Limb (tissue), 2 donors: ENCODE data around the gene CYP17A1.
A peak's percentile ranks its signal among the peaks of the same experiment; 100 is the strongest.
"Not testable (repeated sequence)": the region's sequence is repeated elsewhere in the genome, so short reads cannot be mapped to it uniquely, and the experiment has no call there.

Source experiments
- DNase-seq, 2 donors: peaks; one replicate each; pipeline ENCODE4 v3.0.0-alpha.2; 2016; ENCODE audit errors: extremely low spot score in 2 of 2

The CYP17A1 gene, protein sequence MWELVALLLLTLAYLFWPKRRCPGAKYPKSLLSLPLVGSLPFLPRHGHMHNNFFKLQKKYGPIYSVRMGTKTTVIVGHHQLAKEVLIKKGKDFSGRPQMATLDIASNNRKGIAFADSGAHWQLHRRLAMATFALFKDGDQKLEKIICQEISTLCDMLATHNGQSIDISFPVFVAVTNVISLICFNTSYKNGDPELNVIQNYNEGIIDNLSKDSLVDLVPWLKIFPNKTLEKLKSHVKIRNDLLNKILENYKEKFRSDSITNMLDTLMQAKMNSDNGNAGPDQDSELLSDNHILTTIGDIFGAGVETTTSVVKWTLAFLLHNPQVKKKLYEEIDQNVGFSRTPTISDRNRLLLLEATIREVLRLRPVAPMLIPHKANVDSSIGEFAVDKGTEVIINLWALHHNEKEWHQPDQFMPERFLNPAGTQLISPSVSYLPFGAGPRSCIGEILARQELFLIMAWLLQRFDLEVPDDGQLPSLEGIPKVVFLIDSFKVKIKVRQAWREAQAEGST

DNA sequence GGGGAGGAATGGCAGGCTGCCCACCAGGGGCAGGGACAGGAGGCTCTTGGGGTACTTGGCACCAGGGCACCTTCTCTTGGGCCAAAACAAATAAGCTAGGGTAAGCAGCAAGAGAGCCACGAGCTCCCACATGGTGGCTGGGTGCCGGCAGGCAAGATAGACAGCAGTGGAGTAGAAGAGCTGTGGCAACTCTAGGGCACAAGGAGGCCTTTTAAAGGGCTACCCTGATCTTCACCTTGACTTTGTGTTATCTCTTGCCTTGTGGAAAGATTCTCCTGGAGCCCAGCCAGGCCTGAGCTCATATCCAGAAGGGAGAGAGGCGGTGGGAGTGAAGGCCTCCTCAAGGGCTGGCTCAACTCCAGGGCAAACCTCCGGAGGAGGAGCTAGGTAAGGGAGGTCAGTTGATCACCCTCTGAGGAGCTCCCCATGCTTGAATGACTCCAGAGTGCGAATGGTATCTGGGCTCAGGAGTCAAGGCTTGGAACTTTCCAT is at the start of gene CYP17A1:
CYP17A1 (minus strand) TSS at position 184 of the 492 bp plus-strand sequence; CDS start at position 132, 52 bp downstream.
- no peak for DNase-seq

DNA sequence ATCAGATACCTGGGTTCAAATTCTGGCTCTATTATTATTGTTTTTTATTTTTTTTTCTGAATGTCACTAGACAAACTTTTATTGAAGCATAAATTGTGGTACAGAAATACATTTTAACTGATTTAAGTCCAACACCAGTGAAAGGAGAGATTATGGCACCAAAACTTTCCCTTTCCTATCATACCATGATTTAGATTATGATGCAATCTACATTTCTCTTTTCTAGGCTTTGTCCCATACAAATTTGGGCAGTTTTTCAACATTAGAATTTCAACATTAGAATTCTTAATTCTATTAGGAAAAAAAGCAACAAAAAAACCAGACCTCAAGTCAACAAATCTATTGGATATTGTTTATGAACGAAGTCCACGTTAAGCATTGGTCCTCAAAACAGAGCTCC is 43.0 kb upstream of the CYP17A1 start:
- DNase-seq: no peak

DNA sequence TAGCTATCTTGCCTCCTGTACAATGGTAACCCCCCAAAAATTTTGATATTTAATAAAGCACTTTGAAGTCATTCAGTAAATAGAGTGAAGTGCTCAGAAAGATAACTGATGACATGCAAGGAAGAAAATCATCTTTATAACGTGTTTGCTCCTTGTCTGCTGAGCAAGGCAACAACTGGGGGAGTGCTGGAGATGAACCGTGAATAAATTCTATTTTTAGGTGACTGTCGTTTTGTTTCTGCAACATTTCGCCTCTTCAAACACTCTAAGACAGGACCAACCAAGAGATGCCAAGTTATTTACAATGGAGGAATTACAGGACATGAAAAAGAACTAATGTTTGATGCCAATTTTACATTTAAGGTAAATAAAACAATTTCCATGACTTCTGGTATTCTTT is 41.4 kb upstream of the CYP17A1 start:
- DNase-seq: no peak

DNA sequence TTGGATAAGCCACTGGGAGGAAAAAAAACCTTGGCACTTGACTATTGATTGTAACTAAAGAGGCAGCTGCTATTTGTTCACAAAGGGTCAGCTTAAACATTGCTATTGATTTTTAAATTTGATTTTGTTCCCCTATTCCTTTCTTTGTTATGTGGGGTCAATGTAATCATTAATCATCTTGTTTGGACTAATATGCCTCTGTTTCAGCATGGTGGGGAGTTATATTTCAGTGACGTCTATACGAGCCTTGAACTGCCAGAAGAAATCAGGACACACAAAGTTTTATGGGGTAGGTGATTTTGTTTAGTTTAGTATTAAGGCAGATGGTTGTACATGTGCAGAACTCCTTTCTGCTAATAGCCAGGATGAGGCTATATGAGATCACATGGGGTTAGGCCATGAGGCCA is 39.5 kb upstream of the CYP17A1 start:
- no peak for DNase-seq

DNA sequence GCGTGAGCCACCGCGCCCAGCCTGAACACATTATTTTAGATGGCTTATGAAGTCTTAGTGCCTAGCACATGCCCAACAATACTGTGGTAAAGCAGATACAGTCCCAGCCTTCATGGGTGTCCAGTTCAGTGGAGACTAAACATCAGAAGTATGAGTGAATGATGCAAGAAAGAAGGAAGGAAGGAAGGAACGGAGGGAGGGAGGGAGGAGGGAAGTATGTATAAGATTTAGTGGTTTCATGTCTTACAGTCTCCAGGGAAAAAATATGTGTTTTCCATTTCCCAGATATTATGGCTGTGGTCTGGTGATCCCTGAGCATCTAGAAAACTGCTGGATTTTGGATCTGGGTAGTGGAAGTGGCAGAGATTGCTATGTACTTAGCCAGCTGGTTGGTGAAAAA is 35.0 kb upstream of the CYP17A1 start:
- DNase-seq: no peak

DNA sequence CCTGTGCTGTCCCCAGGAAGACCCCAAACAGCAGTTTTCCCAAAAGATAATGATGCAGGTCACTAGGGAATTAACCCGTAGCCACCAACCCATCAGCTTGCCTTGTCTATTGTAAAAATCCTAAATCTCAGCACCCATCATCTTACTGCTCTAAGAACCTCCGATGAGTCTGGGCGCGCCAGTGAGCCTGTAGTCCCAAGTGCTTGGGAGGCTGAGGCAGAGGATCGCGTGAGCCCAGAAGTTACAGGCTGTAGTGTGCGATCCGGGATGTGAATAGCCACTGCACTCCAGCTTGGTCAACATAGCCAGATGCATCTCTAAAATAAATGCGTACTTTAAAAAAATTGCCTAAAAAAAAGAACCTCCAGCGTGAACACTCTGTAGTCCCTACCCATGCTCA is 33.0 kb upstream of the CYP17A1 start:
- no peak for DNase-seq

DNA sequence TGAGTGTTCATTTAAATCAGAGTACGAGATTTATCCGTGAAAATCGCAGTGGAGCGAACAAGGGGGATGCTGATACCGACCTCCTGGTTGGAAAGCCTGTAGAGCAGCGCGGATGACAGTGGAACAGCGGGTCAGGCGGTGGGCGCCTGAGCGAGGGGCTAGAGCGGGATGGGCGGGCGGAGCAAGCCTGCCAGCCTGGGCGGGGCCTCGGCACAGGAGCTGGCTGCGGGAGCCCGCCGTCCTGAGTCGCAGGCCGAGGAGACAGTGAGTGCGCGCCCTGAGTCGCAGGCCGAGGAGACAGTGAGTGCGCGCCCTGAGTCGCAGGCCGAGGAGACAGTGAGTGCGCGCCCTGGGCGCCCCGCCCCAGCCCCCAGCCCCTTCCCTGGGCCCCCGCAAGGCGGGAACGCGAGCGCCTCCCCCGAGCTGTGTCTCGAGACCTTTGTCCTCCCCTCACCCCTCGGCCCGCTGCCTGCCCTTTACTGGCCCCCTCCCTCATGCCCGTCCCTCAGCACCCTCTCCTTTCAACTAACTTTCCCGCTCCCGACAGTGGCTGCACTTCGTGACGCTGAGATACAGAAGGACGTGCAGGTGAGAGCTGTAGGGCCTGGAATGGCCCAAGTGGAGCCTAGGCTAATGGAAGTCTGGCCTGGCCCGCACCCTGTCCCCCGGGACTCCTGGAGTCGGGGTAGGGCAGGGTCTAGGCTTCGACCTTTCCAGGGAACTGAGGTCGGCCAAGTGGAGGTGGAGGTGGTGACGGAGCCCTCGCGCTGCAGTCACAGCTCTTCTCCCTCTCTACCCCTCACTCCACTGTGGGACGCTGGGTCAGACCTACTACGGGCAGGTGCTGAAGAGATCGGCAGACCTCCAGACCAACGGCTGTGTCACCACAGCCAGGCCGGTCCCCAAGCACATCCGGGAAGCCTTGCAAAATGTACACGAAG is 32.3 kb upstream of the CYP17A1 start, which contains the start of gene AS3MT:
AS3MT (plus strand) TSS at position 213 of the 941 bp plus-strand sequence; CDS start at position 336, 123 bp downstream.
- DNase-seq: peak; percentile 65 to 80

DNA sequence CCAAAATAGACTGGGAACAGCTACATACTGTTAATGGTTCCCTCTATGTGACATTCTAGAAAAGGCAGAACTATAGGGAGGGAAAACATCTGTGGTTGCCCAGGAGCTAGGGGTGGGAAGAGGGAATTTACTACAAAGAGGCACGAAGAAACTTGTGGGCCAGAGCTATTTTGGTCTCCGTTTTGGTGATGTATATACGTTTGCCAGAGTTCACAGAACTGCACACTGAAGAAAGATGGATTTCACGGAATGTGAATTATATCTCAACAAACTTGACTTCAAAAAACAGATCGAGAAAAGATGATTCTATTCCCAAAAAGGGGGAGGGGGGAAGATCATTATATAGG is 31.7 kb upstream of the CYP17A1 start:
- peak in 1 of 2 donors; percentile 43 for DNase-seq

DNA sequence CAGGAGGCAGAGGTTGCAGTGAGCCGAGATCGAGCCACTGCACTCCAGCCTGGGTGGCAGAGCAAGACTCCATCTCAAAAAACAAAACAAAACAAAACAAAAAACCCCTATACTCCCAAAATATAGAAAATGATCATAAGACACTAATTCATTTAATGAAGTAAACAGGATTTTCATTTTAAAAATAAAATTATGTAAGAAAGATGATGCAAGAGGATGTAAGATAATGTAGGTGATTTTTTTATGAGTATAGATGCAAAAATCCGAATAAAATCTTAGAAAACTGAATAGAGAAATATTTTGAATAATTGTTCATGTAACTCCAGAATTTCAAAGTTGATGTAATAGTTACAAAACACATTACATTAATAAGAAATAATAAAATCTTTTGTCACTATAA is 28.4 kb upstream of the CYP17A1 start:
- no peak for DNase-seq

DNA sequence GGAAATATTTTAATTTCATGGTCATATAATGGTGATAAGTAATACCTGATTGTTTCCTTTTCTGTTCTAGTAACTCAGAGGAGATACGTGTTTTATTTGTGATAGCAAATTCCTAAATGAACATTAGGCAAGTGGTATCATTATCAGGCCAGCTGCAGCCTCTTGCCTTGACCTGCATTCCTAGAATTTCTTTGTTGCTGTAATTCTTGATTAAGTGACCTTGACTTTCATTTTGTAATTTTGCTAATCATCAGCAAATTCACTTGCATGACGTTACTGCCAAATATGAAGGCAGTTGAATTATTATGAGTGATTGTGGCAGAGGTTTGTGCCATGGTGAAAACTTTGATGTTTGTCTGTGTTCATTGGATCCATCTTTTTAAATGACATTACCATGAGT is 26.4 kb upstream of the CYP17A1 start:
- no peak for DNase-seq

DNA sequence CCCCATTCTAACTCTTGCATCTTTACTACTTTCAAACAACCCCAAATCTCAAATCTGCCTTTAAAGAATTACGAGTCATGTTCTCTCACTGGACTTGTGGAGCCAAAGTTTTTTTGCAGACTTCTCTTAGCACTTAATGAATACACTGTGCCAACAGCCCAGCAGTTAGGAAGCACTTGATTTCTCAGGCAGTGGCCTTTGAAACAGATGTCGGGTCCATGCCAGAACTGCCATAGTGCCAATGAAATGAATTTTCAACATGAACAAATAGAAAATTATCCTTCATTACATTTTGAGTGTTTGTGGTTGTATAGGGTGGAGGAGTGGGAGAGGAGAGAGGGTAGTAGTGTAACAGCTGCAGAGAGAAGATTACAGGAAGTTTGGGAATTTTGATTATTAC is 22.7 kb upstream of the CYP17A1 start:
- no peak for DNase-seq

DNA sequence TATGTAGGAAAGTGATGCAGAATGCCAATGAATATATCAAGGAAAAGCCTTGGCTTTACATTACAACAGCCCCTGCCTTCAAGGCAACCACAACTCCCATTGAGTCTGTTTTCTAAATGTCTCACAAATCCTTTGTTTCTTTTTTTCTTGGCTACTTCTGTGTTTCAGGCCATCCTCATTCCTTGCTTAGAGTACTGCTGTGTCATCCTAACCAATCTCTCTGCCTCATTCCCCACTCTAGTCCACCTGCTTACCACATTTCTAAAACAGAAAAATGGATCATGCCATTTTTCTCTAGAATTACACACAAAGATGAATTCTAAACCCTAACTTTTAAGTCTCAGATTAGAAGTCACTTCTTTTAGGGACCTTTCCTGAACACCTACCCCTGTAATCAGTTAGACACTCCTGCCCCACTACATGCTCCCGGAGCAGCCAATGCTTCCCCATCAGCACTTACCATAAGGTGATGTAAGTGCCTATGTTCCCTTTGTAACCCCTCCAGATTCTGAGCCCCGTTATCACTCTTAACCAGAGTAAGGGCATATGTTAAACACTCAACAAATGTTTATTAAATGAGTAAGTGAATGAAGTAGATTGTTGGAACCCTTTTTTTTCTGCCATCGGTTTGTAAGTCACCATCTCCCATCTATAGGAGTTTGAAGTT is 19.7 kb upstream of the CYP17A1 start:
- no peak for DNase-seq

DNA sequence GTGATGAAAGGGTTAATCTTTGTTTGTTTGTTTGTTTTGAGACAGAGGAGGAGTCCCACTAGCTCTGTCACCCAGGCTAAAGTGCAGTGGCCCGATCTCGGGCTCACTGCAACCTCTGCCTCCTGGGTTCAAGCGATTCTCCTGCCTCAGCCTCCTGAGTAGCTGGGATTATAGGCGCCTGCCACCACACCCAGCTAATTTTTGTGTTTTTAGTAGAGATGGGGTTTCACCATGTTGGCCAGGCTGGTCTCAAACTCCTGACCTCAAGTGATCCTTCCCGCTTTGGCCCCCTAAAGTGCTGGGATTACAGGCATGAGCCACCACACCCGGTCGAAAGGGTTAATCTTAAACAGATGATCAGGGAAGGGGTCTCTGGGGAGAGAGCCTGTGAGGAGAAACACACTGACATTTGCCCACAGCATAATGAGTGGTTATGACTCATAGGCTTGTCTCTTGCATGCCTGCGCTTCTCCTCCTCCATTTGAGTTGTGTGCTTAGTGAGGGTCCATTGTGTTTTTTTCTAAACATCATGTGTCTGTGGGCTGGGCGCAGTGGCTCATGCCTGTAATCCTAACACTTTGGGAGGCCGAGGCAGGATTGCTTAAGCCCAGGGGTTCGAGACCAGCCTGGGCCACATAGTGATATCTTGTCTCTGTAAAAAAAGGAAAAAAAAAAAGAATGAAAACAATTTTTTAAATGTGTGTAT is 18.7 kb upstream of the CYP17A1 start:
- not testable (repeated sequence) for DNase-seq

DNA sequence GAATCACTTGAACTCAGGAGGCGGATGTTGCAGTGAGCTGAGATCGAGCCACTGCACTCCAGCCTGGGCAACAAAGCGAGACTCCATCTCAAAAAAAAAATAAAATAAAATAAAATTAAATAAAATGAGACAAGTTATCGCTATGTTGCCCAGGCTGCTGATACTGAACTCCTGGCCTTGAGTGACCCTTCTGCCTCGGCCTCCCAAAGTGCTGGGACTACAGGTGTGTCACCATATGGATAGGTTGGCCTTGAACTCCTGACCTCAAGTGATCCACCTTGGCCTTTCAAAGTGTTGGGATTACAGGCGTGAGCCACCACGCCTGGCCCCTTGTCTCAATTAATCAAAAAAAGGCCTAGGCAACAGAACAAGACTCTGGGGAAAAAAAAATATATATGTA is 16.0 kb upstream of the CYP17A1 start:
- DNase-seq: not testable (repeated sequence)

DNA sequence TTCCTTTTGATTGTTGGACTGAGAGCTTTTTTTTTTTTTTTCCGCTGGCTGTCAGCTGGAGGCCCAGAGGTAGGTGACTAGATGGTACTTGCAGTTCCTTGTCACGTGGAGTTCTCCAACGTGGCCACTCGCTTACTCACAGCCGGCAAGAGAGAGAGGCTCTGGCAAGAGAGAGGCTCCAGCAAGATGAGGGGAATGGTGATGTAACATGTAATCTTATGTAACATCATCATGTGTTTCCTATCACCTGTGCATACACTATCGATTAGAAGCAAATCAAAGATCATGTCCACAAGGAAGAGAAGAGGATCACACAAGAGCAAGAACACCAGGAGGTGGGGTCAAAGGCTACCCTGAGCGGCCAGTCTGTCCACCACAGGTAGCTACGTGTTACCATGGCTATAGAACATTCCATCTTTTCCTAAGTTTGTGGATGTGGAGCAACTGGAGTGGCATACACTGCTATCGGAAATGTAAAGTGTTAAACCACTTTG is 12.9 kb upstream of the CYP17A1 start:
- DNase-seq: no peak

DNA sequence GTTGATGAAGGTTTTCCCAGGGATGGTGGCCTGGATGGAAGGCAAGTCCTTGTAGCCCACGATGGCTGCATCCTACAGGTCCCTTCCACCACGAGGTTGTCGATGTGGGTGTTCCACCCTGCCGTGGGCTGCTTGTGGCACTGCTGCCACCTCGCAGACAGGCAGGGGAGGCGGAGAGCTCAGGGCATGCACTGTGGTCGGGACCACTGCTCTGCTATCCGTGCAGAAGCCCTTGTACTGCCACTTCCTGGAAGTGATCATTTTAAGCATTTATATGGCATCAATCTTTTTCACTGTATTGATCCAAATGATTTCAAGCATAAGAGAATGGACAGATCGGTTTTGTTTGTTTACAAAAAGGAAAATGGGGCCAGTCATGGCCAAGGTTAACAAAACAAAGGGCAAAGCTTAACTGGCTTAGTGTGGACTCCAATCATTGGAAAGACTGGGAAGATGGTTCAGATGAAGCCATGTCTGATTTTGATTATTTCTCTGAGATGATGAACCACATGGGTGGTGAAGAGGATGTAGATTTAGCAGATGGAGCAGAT is 8.2 kb upstream of the CYP17A1 start:
- DNase-seq: no peak

DNA sequence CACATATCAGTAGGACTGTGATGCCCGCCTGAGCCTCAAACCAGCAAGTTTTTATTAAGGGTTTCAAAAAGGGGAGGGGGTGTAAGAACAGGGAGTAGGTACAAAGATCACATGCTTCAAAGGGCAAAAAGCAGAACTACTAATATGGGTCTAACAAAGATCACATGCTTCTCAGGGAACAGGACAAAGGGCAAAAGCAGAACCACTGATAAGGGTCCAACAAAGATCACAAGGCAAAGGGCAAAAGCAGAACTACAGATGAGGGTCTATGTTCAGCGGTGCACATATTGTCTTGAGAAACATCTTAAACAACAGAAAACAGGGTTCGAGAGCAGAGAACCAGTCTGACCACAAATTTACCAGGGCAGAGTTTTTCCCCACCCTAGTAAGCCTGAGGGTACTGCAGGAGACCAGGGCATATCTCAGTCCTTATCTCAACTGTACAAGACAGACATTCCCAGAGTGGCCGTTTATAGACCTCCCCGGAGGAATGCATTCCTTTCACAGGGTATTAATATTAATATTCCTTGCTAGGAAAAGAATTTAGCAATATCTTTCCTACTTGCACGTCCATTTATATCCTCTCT is 7.1 kb upstream of the CYP17A1 start:
- DNase-seq: not testable (repeated sequence)

DNA sequence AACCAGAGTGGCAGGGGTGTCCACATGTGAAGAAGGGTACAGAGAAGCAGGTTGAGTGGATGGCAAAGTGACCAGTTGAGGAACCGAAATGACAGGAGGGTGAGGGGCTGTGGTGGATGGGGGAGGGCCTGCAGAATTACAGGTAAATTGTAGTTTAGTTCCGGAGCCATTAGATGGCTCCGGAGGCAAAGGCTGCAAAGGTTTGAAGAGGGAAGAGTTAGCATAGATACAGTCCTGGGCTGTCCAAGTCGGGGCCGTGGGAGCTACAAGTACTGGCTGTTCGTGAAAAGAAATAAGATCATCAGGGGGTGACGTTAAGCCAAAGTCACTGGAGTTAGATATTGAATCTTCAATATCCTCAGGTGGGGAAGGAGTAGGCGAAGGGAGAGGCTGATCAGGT is 5.9 kb upstream of the CYP17A1 start:
- DNase-seq: not testable (repeated sequence)

DNA sequence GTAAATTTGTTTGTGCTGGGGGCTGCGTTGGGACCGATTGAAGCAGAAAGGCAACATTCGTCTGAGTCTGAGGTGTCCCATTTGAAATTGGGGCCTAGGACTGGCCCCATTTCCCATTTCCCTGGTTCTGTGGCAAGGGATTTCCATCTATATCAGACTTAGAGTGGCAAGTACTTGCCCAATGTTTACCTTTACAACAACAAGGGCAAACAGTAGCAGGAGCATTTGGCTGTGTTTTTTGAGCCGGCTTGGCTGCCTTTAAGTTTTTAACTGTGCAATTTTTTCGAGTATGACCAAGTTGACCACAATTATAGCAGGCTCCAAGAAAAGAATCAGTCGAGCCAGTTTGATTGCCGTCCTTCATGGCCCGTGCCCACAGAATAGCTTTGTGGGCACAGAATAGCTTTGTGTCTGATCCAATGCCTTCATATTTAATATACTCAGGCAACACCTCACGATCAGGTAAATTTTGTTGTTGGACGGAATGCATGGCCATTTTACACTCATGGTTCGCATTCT is 4.7 kb upstream of the CYP17A1 start:
- DNase-seq: no peak
